T-helper 2 cell (primary cell): ENCODE measurements around the gene NUP50.

Experiments used
- DNase-seq, 5 experiments: peaks; one replicate each; pipeline versions ENCODE4 v3.0.0 to v3.0.0-alpha.2; 2012 to 2022

Gene NUP50

DNA sequence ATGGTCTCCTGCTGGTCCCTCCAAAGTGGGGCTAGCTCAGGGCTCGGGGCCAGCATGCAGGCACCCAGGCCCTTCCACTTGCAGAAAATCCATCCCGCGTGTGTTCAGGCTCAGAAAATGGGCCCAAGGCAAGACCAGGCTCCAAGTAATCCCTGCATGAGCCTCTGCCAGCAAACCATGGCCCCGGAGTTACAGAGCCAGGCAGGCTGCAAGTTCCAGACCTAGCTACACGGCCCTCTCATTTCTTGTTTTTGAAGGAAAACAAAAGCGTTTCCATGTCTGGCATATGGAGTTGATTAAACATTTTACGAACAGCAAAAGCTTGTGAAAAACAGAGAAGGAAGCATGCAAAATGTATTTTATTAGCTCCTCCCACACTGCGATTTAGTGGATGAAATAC is 47.3 kb downstream of the NUP50 start:
- DNase-seq, result no peak

DNA sequence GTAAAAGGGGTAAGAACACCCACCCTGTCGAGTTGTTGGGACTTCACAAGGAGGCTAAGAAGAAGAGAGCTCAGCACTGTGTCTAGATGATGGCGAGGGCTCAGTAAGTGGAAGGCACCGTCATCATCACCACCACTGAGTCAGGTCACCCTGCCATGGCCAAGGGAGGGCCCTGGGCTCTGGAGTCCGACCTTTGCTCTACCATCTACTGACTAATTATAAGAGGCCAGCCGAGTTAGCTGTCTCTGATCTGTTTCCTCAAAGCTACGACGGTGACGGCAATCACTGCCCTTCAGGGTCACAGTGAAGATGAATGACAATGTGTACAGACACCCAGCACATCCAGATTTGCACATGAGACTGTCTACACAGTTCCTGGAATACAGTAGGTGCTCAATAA is 47.7 kb downstream of the NUP50 start:
- no peak for DNase-seq

DNA sequence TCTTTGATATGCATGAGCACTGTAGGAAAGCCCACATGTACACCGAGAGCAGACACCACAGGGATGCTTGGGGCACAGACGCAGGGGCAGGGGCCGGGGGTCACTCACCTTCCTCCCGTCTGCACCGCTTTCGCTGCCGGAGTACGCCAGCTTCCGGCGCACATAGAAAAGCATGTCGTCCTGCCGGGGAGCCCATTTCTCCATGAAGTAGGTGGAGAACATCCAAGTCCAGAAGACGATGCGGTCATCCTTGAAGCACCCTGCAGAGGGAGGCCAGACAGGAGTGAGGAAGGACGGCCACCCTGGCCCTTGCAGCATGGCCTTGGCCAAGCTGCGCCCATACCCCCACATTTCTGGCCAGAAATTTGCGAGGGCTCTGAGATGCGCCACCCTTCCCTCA is 48.1 kb downstream of the NUP50 start:
- no peak for DNase-seq

DNA sequence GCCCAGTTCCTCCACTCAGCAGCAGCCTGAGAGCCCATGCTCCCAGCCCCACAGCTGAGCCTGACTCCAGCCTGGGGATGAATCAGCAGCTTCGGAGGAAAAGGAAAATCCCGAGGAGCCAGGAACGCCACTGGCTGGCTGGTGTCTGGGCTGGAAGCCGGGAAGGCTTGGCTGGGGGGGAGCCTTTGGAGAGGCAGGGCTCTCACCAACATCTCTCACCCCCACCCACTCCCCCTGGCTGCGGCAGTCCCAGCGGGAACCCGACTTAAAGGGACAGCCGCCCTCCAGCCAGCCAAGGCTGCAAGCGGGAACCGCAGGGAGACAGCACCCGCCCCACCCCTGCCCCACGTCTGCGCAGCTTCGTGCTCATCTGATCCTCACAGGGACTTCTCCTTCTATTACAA is 48.6 kb downstream of the NUP50 start:
- DNase-seq, result no peak

DNA sequence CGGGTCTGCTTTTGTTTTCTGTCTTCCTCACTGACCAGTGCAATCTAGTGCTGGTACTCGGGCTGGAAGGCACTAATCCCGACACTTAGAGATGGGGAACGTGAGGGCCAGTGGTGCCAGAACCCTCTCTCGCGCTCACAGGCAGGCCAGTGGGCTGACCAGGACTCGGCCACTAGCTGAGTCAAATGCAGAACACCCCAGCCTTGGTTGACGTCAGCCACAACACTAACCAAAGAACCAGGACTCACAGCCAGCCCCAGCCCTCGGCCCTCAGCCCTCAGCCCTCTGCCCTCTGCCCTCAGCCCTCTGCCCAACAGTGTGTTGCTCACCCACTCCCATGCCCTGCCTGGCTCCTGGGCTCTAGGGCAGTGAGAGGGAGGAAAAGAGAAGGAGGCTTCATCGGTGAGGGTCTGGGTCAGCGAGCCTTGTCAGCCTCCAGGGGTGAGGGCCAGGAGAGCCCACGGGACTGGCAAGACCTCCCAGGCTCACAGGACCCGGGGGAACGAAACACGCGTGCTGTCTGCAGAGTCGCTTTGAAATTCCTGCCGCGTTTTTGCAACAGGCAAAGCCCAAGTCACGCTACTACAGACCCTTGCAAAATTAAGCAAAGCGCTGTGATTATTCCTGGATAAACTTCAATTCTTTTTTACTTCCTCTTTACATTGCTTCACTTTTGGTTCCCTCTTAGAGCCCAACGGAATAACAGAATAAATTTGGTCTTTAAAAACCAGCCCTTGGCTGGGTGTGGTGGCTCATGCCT is 49.4 kb downstream of the NUP50 start:
- DNase-seq, result no peak

DNA sequence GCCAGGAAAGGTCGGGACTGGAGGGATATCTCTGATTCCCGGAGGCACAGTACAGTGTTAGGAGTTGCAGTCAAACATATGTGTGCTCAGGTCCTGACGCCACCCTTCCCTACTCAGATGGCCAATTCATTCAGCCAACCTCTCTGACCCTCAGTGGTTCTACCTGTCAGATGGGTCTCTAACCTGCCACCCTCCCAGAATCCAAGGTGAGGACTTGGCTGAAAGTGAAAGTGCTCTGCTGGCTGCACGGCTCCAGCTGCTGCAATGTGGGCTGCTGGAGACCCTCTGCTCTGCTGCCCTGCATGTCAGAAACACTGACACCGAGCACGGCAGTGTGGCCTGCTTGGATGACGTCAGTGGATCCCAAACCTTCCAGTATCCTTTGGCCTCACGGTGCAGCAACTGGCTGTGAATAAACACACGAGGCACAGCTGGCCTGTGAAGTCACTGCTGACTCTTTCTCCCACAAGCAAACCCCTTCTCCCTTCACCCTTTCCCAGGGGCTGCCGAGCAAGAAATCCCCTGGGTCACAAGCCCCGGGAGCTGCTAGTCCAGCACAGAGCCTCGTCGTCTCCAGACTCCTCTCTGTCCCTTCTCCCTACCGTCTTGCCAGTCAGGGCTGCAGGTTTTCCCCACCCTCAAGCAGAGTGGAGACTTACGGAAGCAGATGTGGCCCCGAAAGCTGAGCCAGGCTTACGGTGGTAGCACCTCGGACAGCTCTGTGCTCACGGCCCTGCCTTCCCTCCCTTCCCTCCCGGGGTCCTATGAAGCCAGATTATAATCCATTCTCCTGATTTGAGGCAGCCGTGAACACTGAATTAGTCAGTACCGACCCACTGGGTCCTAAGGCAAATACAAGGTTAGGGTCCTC is 52.6 kb downstream of the NUP50 start:
- DNase-seq, result no peak

DNA sequence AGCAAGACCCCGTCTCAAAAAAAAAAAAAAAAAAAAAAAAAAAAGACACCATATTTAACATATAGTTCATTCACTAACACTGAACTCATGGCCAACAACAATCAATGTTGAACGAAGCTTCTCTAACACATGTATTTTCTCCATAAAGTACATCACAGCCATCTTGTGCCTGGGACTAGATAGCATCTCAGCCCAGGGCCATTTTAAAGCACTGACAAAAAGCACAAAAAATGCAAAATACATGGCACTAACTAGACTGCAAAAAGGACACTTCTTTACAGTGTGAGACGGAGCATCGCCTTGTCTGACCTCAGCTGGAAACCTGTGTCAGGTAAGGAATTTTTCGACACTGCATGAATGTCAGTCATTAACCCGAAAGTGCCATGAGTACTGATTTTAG is 53.6 kb downstream of the NUP50 start:
- DNase-seq, result no peak

DNA sequence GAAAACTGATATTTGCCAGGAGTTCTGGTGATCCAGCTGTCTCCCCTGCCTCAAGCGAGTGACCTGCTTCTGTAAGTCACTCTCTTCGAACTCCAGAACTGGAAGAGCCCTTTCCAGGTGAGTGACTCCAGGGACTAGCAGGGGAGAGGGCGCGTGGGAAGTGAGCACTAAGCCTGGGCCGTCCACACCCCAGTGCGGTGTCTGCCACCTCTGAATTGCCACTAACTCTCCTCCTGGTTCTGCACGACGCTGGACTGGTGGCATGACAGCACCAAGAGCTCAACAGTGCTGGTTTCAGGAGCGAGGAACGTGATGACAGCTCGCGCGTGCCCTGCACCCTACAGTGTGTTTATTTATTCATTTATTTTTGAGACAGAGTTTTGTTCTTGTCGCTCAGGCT is 54.1 kb downstream of the NUP50 start:
- DNase-seq, result no peak

DNA sequence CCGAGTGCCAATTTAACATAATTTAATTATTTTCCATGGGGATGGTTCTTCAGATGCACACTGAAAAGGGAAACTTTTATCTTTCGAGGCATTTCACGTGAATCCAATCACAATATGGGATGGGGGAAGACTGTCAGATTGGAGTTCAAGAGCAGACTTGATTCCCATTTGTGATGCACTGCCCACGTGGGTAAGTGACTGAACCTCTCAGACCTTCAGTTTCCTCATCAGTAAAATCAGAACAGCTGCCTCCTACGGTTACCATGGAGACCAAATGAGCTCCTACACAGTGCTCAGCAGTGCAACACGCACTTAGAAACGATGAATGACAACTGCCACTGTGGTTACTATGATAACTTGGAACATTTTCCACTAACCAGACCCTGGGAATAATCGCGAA is 55.3 kb downstream of the NUP50 start:
- DNase-seq, result peak in 2 of 5 experiments; percentile 25 to 82

DNA sequence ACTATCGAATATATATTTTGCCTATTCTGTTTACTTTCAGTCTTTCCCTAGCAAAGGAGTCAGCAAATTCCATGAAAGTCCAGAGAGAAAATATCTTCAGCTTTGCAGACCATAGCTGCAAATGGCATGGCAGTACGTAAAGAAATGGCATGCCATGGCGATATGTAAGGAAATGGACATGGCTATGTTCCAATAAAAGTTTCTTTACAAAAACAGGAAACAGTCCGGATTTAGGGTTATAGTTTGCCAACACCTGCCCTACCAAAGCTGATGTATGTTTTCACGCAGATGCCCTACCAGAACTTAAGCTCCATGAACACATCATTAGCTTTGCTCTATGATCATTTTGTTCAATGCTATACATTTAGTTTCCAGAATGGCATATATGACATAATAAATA is 57.5 kb downstream of the NUP50 start:
- DNase-seq, result no peak

DNA sequence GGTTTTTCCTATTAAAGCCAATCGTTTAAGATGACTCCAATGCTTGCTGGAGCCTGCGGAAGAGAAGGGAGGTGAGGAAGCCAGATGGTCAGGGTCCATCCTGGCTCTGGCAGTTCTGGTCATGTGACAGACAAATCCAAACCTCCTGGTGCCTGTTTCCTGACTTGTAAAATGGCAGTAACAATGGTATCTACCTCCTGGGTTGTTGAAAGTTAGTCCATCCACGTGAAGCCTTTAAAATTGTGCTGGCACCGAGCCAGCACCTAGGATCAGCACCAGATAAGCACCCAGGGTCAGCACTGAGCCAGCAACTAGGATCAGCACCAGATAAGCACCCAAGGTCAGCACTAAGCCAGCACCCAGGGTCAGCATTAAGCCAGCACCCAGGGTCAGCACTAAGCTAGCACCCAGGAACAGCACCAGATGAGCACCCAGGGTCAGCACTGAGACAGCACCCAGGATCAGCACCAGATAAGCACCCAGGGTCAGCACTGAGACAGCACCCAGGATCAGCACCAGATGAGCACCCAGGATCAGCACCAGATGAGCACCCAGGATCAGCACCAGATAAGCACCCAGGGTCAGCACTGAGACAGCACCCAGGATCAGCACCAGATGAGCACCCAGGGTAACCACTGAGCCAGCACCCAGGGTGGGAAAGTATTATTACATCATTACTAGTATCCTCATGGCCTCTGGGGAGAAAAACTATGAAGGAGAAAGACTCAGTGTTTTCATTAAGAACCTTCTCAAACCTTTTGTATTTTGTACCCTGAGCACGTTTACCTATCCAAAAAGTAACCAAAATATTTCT is 59.8 kb downstream of the NUP50 start:
- DNase-seq, result no peak

DNA sequence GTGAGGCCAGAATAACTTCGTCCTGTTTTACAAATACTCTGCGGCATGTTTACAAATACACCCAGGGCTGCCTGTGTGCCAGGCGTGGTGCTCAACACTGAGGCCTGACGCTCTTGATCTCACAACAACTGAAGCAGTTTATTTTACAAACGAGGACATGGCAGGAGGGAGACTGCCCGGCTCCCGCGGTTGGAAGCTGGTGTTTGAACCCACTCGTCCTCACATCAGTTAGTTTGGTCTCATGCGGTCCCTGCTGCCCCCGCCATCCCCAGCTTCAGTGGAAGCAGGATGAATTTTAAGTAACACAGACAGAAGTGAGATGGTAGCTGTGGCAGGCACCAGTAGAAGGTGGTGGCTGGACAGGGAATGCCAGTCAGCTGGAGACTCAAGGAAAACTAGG is 60.6 kb downstream of the NUP50 start:
- DNase-seq, result no peak

DNA sequence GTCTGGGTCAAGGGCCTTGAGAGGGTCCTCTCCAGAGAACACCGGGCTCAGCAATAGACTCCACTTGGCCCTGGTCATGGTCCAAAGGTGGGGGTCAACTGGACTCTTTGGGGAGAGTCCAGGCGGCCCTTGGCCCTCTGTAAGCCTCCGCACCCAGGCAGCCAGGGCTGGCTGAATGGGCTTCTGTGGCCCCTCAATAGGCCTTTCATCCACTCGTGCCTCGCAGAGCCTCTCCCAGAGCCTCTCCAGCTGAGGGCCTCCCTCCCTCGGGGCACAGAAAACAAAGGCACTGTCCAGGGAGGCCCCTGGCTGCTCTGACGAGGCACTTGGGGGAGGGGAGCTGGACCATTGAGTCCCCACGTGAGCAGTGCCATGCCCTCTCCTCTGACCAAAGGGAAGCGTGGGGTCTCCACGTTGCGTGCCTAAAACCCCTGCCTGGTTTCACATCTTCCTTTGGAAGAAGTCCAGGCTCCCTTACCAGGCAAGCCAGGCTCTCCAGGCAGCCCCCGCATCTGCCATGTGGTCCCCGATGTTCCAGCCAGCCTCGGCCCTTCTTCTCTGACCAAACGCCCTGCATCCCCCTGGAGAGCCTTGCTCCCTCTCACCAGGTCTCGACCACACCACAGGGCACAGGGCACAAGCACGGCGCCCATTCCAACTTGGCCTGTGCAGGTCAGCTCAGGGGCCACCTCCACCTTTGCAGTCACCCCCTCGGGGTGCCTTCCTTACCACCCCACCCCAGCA is 61.4 kb downstream of the NUP50 start:
- no peak for DNase-seq

DNA sequence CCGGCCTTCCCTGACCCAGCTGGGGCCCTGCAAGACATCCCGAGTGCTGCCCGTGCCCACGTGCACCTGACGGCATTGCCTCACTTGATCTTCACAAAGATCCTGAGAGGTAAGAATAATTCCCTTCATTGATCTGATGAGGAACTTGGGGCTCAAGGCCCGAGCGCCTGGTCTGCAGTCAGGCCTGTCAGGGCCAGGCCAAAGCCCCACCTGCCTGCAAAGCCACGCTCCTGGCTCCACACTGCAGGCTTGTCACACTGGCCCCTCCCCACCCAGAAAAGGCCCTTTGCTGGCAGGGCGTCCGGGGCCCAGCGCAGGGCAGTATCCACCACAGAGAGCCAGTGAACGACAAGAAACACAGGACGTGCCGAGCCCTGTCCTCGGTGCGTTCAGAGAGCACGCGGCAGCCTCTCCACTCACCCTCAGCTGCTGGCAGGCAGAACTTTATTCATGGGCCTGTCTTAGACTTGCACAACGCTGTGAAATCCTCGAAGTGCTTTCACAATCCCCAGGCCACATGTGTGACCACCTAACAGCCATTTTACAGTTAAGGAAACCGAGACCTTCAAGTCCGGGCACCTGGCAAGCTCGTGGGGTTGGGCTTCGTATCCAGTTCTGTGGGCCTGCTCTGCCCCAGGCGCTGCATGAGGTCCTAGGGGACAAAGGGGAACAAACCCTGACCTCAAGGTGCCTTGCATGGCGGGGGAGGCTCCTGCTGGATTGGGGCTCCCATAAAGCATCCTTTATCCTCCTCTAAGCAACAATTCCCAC is 62.2 kb downstream of the NUP50 start:
- DNase-seq, result no peak

DNA sequence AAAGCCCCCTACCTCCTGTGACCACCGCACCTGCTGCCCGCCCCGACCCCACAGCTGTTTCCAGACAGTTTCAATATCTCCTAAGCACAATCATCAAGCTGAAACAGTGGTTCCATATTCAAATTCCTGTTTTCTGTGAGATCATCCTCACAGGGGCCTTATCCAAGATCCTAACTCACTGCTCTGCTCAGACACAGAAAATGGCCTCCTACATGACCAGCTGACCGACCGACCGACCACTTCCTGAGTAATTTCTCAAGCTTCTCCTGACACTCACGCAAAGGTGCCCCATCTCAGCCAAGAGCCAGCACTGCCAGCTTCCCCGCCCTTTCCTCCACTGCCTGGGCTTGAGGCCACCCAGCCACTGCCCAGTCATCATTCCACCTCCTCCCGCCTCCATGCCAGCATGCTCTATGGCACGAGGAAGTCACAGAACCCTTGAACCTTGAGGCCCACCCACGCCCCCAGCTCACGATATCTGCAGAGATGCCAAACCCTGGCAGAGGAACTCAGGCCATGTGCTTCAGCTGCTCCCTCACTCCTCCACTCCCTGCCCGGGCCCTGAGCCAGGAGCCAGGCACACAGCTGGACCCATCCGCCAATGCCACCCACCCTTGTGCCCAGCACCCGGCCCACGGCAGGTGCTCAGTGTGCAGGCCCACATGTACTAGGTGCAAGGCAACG is 62.9 kb downstream of the NUP50 start:
- DNase-seq, result no peak

DNA sequence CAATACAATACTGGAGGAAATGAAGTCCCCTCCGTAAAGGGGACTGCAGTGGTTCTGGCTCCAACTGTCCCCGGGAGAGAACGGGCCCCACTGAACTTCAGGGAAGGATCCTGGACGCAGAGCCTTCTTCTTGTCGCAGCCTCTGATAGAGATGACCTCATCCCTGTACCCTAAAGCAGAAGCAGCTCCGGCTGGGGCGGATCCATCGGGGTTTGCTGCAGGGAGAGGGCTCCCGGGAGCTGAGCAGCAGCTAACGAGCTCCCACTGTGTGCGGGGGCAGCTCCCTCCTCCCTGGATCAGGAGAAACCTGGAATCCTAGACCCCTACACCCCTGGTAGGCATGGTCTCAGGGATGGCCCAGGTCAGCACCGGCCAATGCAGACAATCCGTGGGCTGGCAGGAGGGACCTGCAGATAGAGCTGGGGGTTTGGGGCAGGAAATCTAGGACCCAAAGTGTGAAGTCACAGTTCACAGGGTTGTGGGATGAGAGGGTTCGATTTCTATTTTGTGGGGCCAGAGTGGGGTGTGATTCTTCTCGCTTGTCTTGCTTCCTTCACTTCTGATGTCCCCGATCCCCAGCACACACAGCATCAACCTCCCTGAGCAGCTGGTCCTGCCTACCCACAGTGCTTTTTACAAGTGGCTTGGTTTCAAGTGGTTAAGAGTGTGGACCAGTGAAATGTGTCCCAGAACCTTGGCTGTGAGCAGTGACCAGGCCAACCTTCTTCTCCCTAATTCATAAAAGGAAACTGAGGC is 64.1 kb downstream of the NUP50 start:
- DNase-seq, result no peak

DNA sequence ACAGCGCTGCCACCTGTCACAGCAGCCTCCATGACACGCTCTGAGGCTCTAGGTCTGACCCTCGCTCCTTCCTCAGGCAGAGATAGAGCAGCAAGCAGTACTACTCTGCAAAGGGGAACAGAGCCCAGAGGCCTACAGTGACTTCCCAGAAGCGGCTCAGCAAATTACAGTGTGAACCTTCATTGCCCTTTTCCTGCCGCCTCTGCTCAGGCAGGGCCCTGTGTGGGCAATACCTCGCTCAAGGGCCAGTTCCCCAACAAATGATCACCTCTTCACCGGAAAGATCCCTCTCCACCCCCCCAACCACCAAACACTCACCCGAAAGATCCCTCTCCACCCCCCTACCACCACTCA is 64.7 kb downstream of the NUP50 start:
- no peak for DNase-seq

DNA sequence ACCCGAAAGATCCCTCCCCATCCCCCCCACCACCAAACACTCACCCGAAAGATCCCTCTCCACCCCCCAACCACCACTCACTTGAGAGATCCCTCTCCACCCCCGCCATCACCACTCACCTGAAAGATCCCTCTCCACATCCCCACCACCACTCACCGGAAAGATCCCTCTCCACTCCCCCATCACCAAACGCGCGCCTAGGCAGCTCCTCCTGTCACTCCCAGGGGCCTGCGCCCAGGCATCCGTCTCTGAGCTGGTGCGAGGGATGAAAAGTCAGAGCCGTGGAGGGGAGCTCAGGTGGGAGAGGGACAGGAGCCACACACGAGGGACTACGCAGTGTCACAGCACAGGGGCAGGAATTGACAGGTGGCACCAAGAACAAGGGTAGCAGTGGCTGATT is 65.5 kb downstream of the NUP50 start:
- no peak for DNase-seq

DNA sequence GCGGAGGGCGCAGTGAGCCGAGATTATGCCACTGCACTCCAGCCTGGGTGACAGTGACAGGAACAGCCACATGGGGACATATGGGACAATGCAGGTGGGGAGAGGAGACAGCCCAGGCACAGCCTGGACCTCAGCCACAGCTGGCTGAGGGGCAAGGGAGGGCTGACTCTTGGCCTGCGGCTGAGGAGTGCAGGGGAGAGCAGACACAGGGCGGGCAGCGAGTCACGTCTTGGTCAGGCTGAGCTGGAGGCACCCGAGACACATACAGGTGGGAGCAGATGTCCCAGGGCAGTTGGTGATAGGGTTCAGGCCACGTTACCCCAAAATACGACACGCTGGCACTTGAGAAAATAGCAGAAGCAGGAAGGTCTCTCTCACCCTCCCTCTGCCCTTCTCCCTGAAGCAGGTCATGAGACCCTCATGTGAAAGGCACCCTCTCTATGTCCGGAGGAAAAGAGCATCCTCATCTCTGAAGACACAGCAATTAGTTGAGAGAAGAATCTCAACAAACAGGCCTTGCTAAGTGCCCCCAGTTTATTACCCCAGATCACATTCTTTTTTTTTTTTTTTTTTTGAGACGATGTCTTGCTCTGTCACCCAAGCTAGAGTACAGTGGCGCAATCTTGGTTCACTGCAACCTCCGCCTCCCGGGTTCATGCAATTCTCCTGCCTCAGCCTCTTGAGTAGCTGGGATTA is 66.4 kb downstream of the NUP50 start:
- no peak for DNase-seq

DNA sequence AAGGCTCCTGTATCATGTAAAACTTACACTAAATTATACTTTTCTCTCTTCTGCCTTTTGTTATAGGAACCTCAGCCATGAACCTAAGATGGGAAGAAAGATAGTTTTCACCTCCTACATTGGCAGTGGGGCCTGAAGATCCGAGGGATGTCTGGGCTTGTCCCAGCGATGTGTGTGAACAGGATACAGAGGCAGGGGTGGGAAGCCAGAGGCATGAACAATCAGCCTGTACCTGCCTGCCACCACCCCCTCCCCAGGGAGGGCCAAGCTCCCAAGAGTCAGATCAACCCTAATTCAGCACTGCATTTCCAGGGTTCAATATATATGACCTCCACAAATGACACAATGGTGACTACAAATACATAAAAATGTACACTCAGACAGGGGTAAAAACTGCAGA is 67.6 kb downstream of the NUP50 start:
- DNase-seq, result no peak
